Left lung (tissue), 10 donors: ENCODE results near the gene SLC39A9. TPM values are rescaled to one million over a fixed set of nuclear protein-coding genes. Genes with fewer than 3 reads are reported as not detected.

ENCODE experiments used
- ATAC-seq: fragments of 200-7000 bp; cut with Tn5 transposase; one replicate; pipeline ENCODE4 v1.9.1; 2020; ENCODE audit warnings: moderate library complexity
- DNase-seq, 4 donors: peaks; one replicate each; pipeline ENCODE4 v3.0.0-alpha.2; 2013 to 2020
- H3K27ac ChIP-seq, 2 donors: fragments of 200-600 bp; sonication (generic) in 1 of 2; one replicate each; pipeline versions ENCODE4 v1.5.0 to v1.8.0; 2020 to 2021
- H3K27me3 ChIP-seq, 2 donors: fragments of 200-600 bp; sonication (generic) in 1 of 2; one replicate each; pipeline versions ENCODE4 v1.5.0 to v1.8.0; 2020 to 2021
- H3K36me3 ChIP-seq, 2 donors: fragments of 200-600 bp; sonication (generic) in 1 of 2; one replicate each; pipeline versions ENCODE4 v1.5.0 to v1.8.0; 2020 to 2021
- H3K4me1 ChIP-seq, 2 donors: fragments of 200-600 bp; one replicate each; pipeline ENCODE4 v1.8.0; 2021
- H3K4me3 ChIP-seq, 2 donors: fragments of 200-600 bp; sonication (generic) in 1 of 2; one replicate each; pipeline versions ENCODE4 v1.5.0 to v1.8.0; 2020 to 2021; ENCODE audit warnings: mild to moderate bottlenecking in 1 of 2
- H3K9me3 ChIP-seq, 2 donors: fragments of 200-600 bp; sonication (generic) in 1 of 2; one replicate each; pipeline versions ENCODE4 v1.5.0 to v1.8.0; 2020 to 2021
- CTCF ChIP-seq, 2 donors: fragments of 200-600 bp; sonication (generic) in 1 of 2; IDR thresholded peaks; one replicate each; pipeline versions ENCODE4 v1.5.0 to v1.8.0; 2021; ENCODE audit warnings: antibody characterized with exemption in 2 of 2
- intact Hi-C, 2 donors: fragments of 100-400 bp; cut with DNase I; formaldehyde crosslinking; loops; one replicate each; pipeline versions ENCODE4 v1.11.2 to v1.14.2; 2022
- polyA plus RNA-seq, 6 donors: library from polyadenylated mRNA; unstranded; fragments of 120-200 nt; gene quantifications; one replicate each; pipeline ENCODE4 v1.2.1, GENCODE V29; 2013; ENCODE audit not compliant: insufficient read length in 6 of 6
- total RNA-seq, 2 donors: library from RNA; stranded (reverse); fragmentation: NEBNext Ultra II Directional; extraction: Animal tissue kit (Norgen Biotek cat#: 25700); gene quantifications; one replicate each; pipeline ENCODE4 v1.2.1, GENCODE V29; 2021
- donor health status: DM: no; HTN: yes; CAD: no.
- donor health status: DM: no; HTN: no; CAD: no.

SLC39A9 gene
- total and polyA plus RNA-seq, 8 donors, result 61.6 to 75.8 (median 68.3) TPM

- Histone ChIP-seq H3K4me1 (peaks cover 13 to 19% of the 10 kb centered on the region in 2 donors), H3K36me3 (no peaks in the 10 kb centered on the region), H3K4me3 (no peak overlapping the region), H3K9me3 (no peaks in the 10 kb centered on the region), H3K27me3 (peaks cover 30 to 68% of the 10 kb centered on the region in 2 donors), H3K27ac (no peak overlapping the region)
- DNase-seq, result no peak
- no peak for ATAC-seq
- intact Hi-C loops, result no loop called here
- TF ChIP-seq CTCF (IDR thresholded peaks at IDR 0.05), result no peak
Measured at GRCh38 chr14:69485701-69486100, 87.2 kb downstream of the SLC39A9 start.

- Histone ChIP-seq H3K27ac (no peak overlapping the region), H3K9me3 (no peaks in the 10 kb centered on the region), H3K27me3 (peaks cover 30 to 62% of the 10 kb centered on the region in 2 donors), H3K36me3 (no peaks in the 10 kb centered on the region), H3K4me1 (peaks cover 13 to 19% of the 10 kb centered on the region in 2 donors), H3K4me3 (no peak overlapping the region)
- DNase-seq (no peak), ATAC-seq (no peak)
- TF ChIP-seq CTCF (IDR thresholded peaks at IDR 0.05), result no peak
- intact Hi-C loops, result no loop called here
Measured at GRCh38 chr14:69487226-69487625, 88.7 kb downstream of the SLC39A9 start.

GRCh38 chr14:69487771-69488170, 89.3 kb downstream of the SLC39A9 start:
- intact Hi-C loops, result no loop called here
- no peak for TF ChIP-seq CTCF (IDR thresholded peaks at IDR 0.05)

GRCh38 chr14:69489495-69489894, 91.0 kb downstream of the SLC39A9 start:
- intact Hi-C loops, result no loop called here
- TF ChIP-seq CTCF (IDR thresholded peaks at IDR 0.05), result no peak
- no peaks in the 10 kb centered on the region for H3K9me3 ChIP-seq
- no peaks in the 10 kb centered on the region for H3K36me3 ChIP-seq
- ATAC-seq, result no peak
- H3K27ac ChIP-seq, result no peak overlapping the region
- peaks cover 12 to 39% of the 10 kb centered on the region in 2 donors for H3K27me3 ChIP-seq
- no peak overlapping the region for H3K4me3 ChIP-seq
- no peak for DNase-seq
- peaks cover 3 to 7% of the 10 kb centered on the region in 2 donors for H3K4me1 ChIP-seq

More at GRCh38 chr14:69487771-69488170, 89.3 kb downstream of the SLC39A9 start:
- DNase-seq, result no peak
- Histone ChIP-seq H3K36me3 (no peaks in the 10 kb centered on the region), H3K4me3 (no peak overlapping the region), H3K27ac (no peak overlapping the region), H3K9me3 (no peaks in the 10 kb centered on the region), H3K4me1 (peaks cover 13 to 19% of the 10 kb centered on the region in 2 donors), H3K27me3 (peaks cover 29 to 57% of the 10 kb centered on the region in 2 donors)
- no peak for ATAC-seq

GRCh38 chr14:69490219-69490918, 91.9 kb downstream of the SLC39A9 start:
- intact Hi-C loops, result no loop called here
- no peak overlapping the region for H3K27ac ChIP-seq
- H3K9me3 ChIP-seq, result no peaks in the 10 kb centered on the region
- peaks cover 3 to 31% of the 10 kb centered on the region in 2 donors for H3K27me3 ChIP-seq
- DNase-seq, result no peak
- no peak overlapping the region for H3K4me3 ChIP-seq
- TF ChIP-seq CTCF (IDR thresholded peaks at IDR 0.05), result no peak
- no peak for ATAC-seq
- H3K4me1 ChIP-seq, result no peaks in the 10 kb centered on the region
- H3K36me3 ChIP-seq, result no peaks in the 10 kb centered on the region
